Testis (tissue), 3 donors: Measurements from ENCODE around the gene GAS2L3. TPM values are rescaled to one million over a fixed set of nuclear protein-coding genes. Genes with fewer than 3 reads are reported as not detected.

Experiments used
- DNase-seq: peaks from one replicate; pipeline ENCODE4 v3.0.0-alpha.2; 2019
- H3K27ac ChIP-seq, 2 donors: fragments of 200-600 bp; sonication (generic); one replicate each; pipeline ENCODE4 v1.5.1; 2019
- H3K27me3 ChIP-seq: fragments of 200-600 bp; sonication (generic); one replicate; pipeline ENCODE4 v1.5.1; 2019
- H3K36me3 ChIP-seq: fragments of 200-600 bp; sonication (generic); one replicate; pipeline ENCODE4 v1.5.1; 2017; ENCODE audit warnings: low read depth; ENCODE audit errors: missing control alignments
- H3K4me1 ChIP-seq: fragments of 200-600 bp; sonication (generic); one replicate; pipeline ENCODE4 v1.5.1; 2019
- H3K4me3 ChIP-seq, 2 donors: fragments of 200-600 bp; sonication (generic); one replicate each; pipeline ENCODE4 v1.5.1; 2017 to 2019
- H3K9me3 ChIP-seq: fragments of 200-600 bp; sonication (generic); one replicate; pipeline ENCODE4 v1.5.1; 2017
- CTCF ChIP-seq, 3 experiments: fragments of 450-650 bp in 2 of 3; fragments of 200-600 bp in 1 of 3; sonication (generic) in 1 of 3; IDR thresholded peaks; one replicate each; pipeline ENCODE4 v1.5.1; 2016 to 2019; ENCODE audit warnings: antibody characterized with exemption in 3 of 3, mild to moderate bottlenecking in 2 of 3, moderate library complexity in 1 of 3
- POLR2A ChIP-seq: fragments of 450-650 bp; IDR thresholded peaks from one replicate; pipeline ENCODE4 v1.6.1; 2017; ENCODE audit warnings: antibody characterized with exemption, mild to moderate bottlenecking, moderate library complexity
- WGBS, 2 donors: methylation state at CpG; one replicate each; pipeline ENCODE4 v1.1.5; 2018; 5-methylcytosine and 5-hydroxymethylcytosine counted together
- intact Hi-C: fragments of 100-400 bp; cut with DNase I; formaldehyde crosslinking; loops from one replicate; pipeline ENCODE4 v1.15.1; 2023; ENCODE audit warnings: low total_unique reads
- polyA plus RNA-seq: library from polyadenylated mRNA; stranded (reverse); fragments of 350-450 nt; fragmentation: Illumina TruSeq; extraction: RNeasy Lipid Tissue Mini Kit (QIAGEN cat#74804); gene quantifications from one replicate; pipeline ENCODE4 v1.2.3, GENCODE V29; 2014; ENCODE audit warnings: low read depth, low replicate concordance; ENCODE audit not compliant: insufficient read depth
- total RNA-seq, 2 donors: library from RNA; depleted of rRNA; stranded (reverse); fragments of >200 nt; gene quantifications; one replicate each; pipeline ENCODE4 v1.2.3, GENCODE V29; 2016

Gene GAS2L3
- total and polyA plus RNA-seq, 3 donors from 2014 or later, result 9.7 to 11.8 (median 10.4) TPM

GRCh38 chr12:100572184-100572583 lies 1.3 kb upstream of the GAS2L3 start:
- Histone ChIP-seq H3K27me3 (no peaks in the 10 kb centered on the region), H3K36me3 (no peaks in the 10 kb centered on the region), H3K27ac (no peak overlapping the region), H3K4me1 (peaks cover 7% of the 10 kb centered on the region), H3K4me3 (no peak overlapping the region), H3K9me3 (no peaks in the 10 kb centered on the region)
- intact Hi-C loops, result no loop called here
- DNase-seq, result no peak
- no peak for TF ChIP-seq CTCF (IDR thresholded peaks at IDR 0.05)
- no peak for TF ChIP-seq POLR2A
- WGBS, 2 donors, result 58 to 77% methylated on average over 3 of the region's 3 CpGs

- Histone ChIP-seq H3K36me3 (no peaks in the 10 kb centered on the region), H3K9me3 (no peaks in the 10 kb centered on the region), H3K27me3 (no peaks in the 10 kb centered on the region), H3K27ac (peak overlapping the region; percentile 73 to 77), H3K4me1 (peaks cover 7% of the 10 kb centered on the region), H3K4me3 (peak overlapping the region; percentile 63 to 81)
- no peak for DNase-seq
- WGBS, 2 donors, result 12% methylated on average over 14 to 15 of the region's 15 CpGs
- intact Hi-C loops, result no loop called here
- TF ChIP-seq POLR2A (no peak), CTCF (IDR thresholded peaks at IDR 0.05) (no peak)
Measured at GRCh38 chr12:100574187-100575074, 947 bp downstream of the GAS2L3 start.

DNA sequence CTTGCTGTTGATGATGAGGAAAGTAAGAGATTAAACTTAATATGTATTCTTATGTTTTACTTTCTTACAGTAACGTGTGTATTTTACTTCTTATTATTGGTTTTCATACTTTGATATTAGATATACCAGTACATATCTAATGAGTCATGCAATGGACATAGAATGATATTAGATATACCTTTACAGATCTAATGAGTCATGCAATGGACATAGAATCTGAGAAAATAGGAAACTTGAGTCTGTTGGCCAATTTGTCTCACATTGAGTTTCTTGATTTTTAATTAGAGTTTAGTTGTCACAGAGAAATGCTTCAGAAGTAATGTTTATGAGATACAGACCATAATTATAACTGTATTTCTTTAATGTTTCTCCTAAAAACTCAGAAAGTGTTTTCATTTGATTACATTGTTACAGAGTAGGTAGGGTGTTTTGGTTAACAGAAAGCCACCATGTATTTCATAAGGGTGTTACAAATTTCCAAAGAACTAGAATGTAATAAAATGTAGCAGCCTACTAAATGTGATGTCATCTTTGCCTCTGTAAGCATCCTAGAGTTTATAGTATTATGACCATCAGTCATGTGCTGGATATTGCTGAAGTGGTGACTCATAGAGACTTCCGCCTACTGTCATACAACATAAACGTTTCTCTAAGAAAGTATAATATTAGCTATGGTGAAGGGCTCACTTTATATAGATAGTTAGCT lies 3.0 kb downstream of the GAS2L3 start:
- no peaks in the 10 kb centered on the region for H3K27me3 ChIP-seq
- intact Hi-C loops, result no loop called here
- H3K36me3 ChIP-seq, result no peaks in the 10 kb centered on the region
- H3K4me1 ChIP-seq, result peaks cover 7% of the 10 kb centered on the region
- no peak overlapping the region for H3K4me3 ChIP-seq
- H3K27ac ChIP-seq, result no peak overlapping the region
- H3K9me3 ChIP-seq, result no peaks in the 10 kb centered on the region
- TF ChIP-seq CTCF (IDR thresholded peaks at IDR 0.05) (no peak), POLR2A (no peak)
- 62 to 70% methylated on average over 3 of the region's 3 CpGs for WGBS, 2 donors
- DNase-seq, result no peak

DNA sequence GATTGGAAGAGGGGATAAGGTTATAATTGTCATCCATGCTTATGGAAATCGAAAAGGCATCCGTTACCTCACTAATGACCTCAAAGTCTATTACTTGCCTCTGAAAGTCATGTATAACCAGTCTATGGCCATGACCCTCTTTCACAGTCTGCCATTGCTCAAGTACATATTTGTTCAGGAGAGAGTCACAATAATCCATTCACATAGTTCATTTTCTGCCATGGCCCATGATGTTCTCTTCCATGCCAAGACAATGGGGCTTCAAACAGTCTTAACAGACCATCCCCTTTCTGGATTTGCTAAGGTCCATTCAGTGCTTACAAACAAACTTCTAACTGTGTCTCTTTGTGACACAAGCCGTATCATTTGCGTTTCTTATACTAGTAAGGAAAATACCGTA lies 5.4 kb downstream of the GAS2L3 start:
- Histone ChIP-seq H3K4me3 (no peak overlapping the region), H3K36me3 (no peaks in the 10 kb centered on the region), H3K27ac (no peak overlapping the region), H3K9me3 (no peaks in the 10 kb centered on the region), H3K4me1 (peaks cover 7% of the 10 kb centered on the region), H3K27me3 (no peaks in the 10 kb centered on the region)
- no peak for DNase-seq
- intact Hi-C loops, result no loop called here
- WGBS, 2 donors, result 83 to 93% methylated on average over 5 of the region's 5 CpGs
- TF ChIP-seq POLR2A, result no peak
- TF ChIP-seq CTCF (IDR thresholded peaks at IDR 0.05), result no peak
